ENCODE measurements around the gene NOL9. TPM values are rescaled to one million over a fixed set of nuclear protein-coding genes. Genes with fewer than 3 reads are reported as not detected.

Gene NOL9
- total and polyA plus RNA-seq, 2 donors (not counting 3 experiments of a cell fraction or from before 2014, with no cell fraction given): 14.1 to 42.9 TPM

- dilution Hi-C loops (cut with MboI; ENCODE audit: extremely low pct_ligation_motif_present, low sequenced_read_pairs): no loop called here
- BruUV-seq (replicated peaks): no TSS peak
Observed at GRCh38 chr1:6530504-6531160, 23.7 kb downstream of the NOL9 start.

More at GRCh38 chr1:6530504-6531160, 23.7 kb downstream of the NOL9 start:
- H3K9ac ChIP-seq (replicated peaks; ENCODE audit: extremely low read depth, insufficient read depth, low read length): no peak overlapping the region
- no peak for FAIRE-seq
- no peak overlapping the region for H3K4me2 ChIP-seq (ENCODE audit: insufficient read depth, low read length)
- peaks cover 15 to 33% of the 10 kb centered on the region in 2 experiments for H3K36me3 ChIP-seq (ENCODE audit: control insufficient read depth in 2 of 2, extremely low read depth in 1 of 2, insufficient read depth in 2 of 2, low read length in 2 of 2)
- H3K27ac ChIP-seq (ENCODE audit: insufficient read depth, low read depth, low read length): no peak overlapping the region
- no peaks in the 10 kb centered on the region for H3K9me1 ChIP-seq (replicated peaks; ENCODE audit: control insufficient read depth, extremely low read depth, insufficient read depth, low read length)
- CTCF ChIA-PET: no interaction called here
- no peaks in the 10 kb centered on the region for H3K4me1 ChIP-seq (ENCODE audit: control insufficient read depth, extremely low read depth, insufficient read depth, low read length)
- H2AFZ ChIP-seq (ENCODE audit: low read depth, low read length): no peak overlapping the region
- TF ChIP-seq FOS (IDR thresholded peaks at IDR 0.05; ENCODE audit: borderline replicate concordance, insufficient read depth, low read length) (no peak), POLR2AphosphoS5 (IDR thresholded peaks at IDR 0.05; ENCODE audit: insufficient read depth, low read depth, low read length) (no peak), MYC (IDR thresholded peaks at IDR 0.05; ENCODE audit: low read depth, low read length) (no peak), GATA2 (IDR thresholded peaks at IDR 0.05; ENCODE audit: insufficient read depth, insufficient read length, low read depth, low read length) (no peak), JUN (IDR thresholded peaks at IDR 0.05; ENCODE audit: borderline replicate concordance, insufficient read depth, insufficient read length, low read depth) (no peak), POLR2A (IDR thresholded peaks at IDR 0.05; ENCODE audit: low read depth, low read length) (no peak), EZH2 (IDR thresholded peaks at IDR 0.05; ENCODE audit: borderline replicate concordance, low read depth, low read length, severe bottlenecking) (no peak), CTCF (IDR thresholded peaks at IDR 0.05; ENCODE audit: extremely low read depth in 1 of 2, insufficient read depth in 1 of 2, low read depth in 1 of 2, low read length in 2 of 2) (no peak)
- TF ChIP-seq, protein P1, sequence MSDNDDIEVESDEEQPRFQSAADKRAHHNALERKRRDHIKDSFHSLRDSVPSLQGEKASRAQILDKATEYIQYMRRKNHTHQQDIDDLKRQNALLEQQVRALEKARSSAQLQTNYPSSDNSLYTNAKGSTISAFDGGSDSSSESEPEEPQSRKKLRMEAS (IDR thresholded peaks at IDR 0.05; ENCODE audit: insufficient read depth, insufficient read length): no peak
- intact Hi-C loops (cut with micrococcal nuclease): no loop called here
- POLR2A ChIA-PET: no interaction called here
- no peaks in the 10 kb centered on the region for H3K9me3 ChIP-seq (replicated peaks; ENCODE audit: control insufficient read depth, insufficient read depth, low read length)
- H3K4me3 ChIP-seq (replicated peaks in 1 of 3; ENCODE audit: insufficient read depth in 1 of 3, low read depth in 1 of 3, low read length in 3 of 3): no peak overlapping the region
- H4K20me1 ChIP-seq (replicated peaks; ENCODE audit: control insufficient read depth, extremely low read depth, insufficient read depth, low read length): no peaks in the 10 kb centered on the region
- no peaks in the 10 kb centered on the region for H3K79me2 ChIP-seq (ENCODE audit: control insufficient read depth, insufficient read depth, low read length)
- no peak for DNase-seq (ENCODE audit: low read depth, low spot score)
- H3K27me3 ChIP-seq (ENCODE audit: control insufficient read depth in 2 of 2, insufficient read depth in 2 of 2, low read length in 2 of 2): no peaks in the 10 kb centered on the region

All from endothelial cell of umbilical vein (primary cell).